Bone marrow (tissue), 2 donors: ENCODE results near the gene GABRA5.
A peak's percentile ranks its signal among the peaks of the same experiment; 100 is the strongest.
"Not testable (repeated sequence)": the region's sequence is repeated elsewhere in the genome, so short reads cannot be mapped to it uniquely, and the experiment has no call there.

ENCODE experiments used
- DNase-seq, 2 donors: peaks; one replicate each; lab custom pipeline; 2025; lab: John Stamatoyannopoulos, UW

The GABRA5 gene

DNA sequence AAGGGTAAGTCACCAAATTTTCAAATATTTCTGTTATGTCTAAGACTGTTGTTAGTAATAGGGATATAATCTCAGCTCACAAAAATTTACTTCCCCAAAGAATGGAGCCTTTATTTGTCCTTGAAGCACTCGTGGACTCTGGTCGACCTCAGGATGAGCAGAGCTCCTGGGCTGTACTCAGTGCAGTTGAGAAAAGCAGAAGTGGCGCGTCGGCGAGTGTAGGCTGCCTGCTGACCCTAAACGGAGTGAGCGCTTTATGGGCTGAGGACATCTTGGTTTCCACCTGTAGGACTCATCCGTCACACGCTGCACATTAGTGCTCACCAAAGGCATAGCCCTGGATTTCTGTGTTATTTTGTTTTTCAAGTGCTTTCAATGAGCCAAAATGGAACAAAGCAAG, 11.0 kb downstream of the GABRA5 start:
- DNase-seq, result no peak

GRCh38 chr15:26879706-26880105, 12.8 kb downstream of the GABRA5 start:
- DNase-seq, result no peak

- DNase-seq, result no peak
Observed at GRCh38 chr15:26882112-26882511, 15.2 kb downstream of the GABRA5 start.

GRCh38 chr15:26882616-26883365, 15.9 kb downstream of the GABRA5 start:
- no peak for DNase-seq

DNA sequence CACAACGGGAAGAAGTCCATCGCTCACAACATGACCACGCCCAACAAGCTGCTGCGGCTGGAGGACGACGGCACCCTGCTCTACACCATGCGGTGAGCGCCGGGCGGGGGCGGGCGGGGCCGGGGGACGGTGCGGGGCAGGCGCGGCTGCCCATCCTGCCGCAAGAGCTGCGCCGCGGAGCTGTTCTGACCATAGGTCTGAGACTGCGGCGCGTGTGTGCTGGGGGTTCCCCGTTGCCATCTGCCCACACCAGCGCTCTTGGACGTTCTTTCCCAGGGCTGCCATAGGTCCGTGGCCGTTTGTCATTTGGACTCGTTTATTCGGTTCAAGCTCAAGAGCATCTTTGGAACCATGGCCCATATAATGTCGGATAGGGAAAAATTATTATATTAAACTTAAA, 16.6 kb downstream of the GABRA5 start:
- no peak for DNase-seq

DNA sequence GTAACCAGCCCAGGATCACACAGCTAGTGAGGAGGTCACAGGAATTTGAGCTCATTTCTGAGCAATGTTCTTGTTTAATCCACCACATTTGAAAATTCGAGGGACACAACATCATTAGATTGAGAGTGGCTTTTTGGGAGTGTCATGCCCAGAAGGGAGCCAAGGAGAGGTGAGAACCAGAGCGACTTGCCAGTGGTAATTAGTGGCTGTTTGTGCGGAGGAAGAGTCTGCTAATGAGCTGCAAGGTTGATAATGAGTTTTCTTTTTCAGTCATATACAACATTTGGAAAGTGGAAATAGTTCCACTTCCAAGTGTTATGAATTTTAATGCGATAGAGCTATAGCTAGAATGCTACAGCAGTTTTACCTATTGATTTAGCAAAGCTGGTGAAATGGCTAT, 19.7 kb downstream of the GABRA5 start:
- no peak for DNase-seq

DNA sequence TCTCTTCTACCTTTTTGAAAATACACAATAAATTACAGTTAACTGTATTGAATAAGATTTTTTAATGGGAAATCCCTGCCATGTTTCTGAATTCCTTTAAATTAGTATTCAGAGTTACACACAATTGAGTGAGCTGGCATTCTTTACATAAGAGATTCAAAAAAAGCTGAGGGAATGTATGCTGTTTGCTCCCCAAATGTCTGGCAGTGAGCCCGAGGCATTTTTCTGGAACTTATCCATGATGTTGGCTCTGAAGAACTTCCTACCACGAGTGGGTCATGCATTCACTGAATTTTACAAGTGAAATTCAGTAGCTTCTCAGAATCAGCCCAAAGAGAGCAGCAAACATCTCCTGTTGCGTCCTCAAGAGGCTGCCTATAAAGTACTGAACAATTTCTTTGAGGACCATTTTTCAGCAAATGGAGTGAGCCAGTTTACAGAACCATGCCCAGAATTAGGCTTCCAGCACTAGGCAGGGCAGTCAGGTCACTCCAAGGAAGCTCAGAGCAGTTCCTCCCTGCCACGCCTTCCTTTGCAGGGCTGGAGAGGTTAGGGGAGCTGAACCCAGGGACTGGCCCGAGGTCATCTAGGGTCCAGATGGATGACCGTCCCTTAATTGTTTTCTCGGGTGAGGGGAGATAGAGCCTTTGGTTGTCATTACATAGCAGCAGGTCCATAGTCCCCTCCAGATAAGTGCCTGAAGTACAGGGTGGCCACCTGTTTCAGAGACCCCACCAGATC, 21.2 kb downstream of the GABRA5 start:
- DNase-seq, result no peak

GRCh38 chr15:26888761-26889160, 21.9 kb downstream of the GABRA5 start:
- DNase-seq, result no peak

- peak in 1 of 2 donors; percentile 36 for DNase-seq
Observed at GRCh38 chr15:26889298-26889898, 22.5 kb downstream of the GABRA5 start.

DNA sequence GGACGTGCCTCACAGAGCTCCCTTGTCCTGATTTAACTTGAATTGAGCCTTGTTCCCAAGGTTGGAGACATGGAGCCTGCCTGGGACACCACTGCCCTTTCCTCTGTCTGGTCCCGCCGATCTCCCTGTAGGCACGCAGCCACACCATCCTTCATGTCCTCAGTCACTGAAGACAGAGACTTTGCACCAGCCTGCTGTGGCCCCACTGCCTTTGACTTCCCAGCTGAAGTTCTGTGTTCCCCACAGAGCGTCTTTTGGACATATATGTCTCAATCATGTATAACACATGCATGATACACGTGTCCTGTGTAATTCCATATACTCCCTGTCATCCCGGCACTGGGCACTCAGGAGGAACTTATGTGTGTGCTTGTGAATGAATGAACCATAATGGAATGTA, 23.6 kb downstream of the GABRA5 start:
- DNase-seq, result no peak

GRCh38 chr15:26890988-26891387, 24.1 kb downstream of the GABRA5 start:
- no peak for DNase-seq

DNA sequence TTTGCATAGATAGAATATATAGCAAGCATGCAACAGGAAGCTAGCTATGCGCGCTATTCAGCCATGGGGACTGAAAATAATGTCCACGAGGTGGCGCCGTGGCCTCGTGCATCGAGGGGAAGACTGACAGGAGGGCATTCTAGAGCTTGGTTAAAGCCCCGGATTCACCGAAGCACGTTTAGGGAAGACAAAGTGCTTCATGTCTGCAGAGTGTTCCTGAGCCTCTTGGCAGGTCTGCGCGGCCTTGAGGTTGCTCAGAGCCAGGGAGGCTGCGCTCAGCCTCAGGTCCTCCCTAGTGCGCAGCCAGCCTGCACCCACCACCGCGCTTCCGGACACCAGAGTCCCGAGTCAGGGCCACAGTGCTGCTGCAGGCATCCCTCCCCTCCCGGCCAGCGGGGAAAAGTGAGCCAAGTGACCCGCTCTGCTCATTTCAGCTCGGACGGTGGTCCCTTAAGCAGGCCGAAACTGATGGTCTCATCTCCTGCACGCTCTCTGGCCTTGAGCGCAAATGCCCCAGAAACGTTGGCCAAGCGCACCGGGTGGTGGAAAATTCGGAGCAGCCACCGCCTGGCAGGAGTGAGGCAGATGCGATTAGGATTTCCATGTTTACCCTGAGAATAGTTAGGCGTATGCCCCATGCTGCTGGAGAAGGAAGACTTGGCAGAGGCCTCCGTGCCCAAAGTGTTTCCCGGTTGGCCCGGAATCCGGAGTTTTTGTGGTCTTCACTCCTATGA, 24.8 kb downstream of the GABRA5 start:
- DNase-seq, result peak in 1 of 2 donors; percentile 36

DNA sequence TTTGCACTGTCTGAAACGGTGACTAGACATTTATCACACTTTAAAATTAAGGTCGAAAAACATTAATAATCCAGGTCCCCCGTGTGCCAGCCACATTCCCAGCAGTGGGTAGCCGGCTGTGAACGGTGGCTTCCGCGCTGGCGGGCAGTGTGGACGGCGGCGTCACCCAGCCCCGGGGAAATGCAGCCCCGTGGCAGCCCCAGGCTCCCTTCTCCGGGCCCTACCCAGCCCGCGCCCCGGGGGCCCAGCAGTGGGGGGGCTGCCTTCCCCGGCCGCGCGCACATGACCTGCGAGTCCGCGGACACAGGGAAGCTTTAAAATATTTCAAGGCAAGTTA, 25.3 kb downstream of the GABRA5 start:
- DNase-seq, result no peak

DNA sequence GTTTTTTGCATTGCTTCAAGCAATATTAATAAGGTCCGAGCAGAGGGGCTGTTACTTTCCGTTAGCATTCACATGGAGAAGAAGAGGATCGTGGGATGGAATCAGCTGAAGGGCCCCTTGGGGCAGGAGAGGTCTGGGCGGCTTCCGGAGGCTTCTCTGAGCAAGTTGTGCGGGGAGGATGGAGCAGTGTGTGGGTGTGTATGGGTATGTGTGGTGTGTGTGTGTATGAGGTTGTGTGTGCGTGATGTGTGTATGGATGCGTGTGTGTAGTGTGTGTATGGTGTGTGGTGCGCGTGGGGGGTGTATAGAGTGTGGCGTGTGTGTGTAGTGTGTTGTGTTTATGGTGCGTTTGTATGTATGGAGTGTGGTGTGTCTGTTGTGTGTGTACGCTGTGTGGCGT, 25.8 kb downstream of the GABRA5 start:
- DNase-seq, result no peak

- no peak for DNase-seq
Observed at GRCh38 chr15:26893351-26894065, 26.6 kb downstream of the GABRA5 start.

DNA sequence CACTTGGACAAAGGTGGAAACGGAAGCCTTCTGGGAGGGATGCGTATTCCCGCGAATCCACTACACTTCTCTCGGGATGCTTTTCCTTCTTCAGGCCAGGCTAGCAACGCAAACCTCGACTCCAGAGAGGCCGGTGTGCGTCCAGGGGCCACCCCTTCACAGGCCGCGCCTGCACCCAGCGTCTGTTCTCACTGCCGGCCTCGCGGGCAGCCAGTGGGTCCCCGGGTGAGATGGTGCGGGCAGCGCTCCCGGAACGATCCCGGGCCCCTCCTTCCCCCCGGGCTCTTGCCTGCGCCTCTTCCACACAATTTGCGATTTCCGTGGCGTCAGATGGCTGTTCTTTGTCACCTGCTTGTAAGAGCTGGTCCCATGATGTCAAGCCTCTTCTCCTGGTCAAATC, 27.3 kb downstream of the GABRA5 start:
- no peak for DNase-seq

DNA sequence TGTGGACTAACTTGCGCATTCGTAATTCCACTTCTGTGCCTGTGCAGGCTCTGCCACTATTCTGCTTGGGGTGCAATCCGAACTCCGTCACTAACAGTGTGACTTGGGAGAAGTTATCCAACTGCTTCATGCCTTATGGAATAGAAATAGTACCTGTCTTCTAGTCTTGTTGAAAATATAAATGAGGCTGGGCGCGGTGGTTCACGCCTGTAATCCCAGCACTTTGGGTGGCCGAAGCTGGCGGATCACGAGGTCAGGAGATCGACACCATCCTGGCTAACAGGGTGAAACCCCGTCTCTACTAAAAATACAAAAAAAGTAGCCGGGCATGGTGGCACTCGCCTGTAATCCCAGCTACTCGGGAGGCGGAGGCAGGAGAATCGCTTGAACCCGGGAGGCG, 28.5 kb downstream of the GABRA5 start:
- not testable (repeated sequence) for DNase-seq

- no peak for DNase-seq
Observed at GRCh38 chr15:26899658-26900057, 32.8 kb downstream of the GABRA5 start.

DNA sequence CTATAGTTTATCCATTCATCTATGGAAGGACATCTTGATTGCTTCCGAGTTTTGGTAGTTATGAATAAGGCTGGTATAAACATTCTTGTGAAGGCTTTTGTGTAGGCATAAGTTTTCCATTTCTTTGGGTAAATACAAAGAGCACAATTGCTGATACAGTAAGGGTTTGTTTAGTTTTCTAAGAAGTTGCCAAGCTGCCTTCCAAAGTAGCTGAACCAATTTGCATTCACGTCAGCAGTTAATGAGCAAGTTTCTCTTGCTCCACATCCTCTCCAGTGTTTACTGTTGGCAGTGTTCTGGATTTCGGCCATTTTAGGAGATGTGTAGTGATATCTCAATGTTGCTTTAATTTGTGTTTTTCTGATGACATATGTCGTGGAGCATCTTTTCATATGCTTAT, 34.2 kb downstream of the GABRA5 start:
- DNase-seq, result no peak

- no peak for DNase-seq
Observed at GRCh38 chr15:26910715-26911114, 43.9 kb downstream of the GABRA5 start.

GRCh38 chr15:26921433-26921832, 54.6 kb downstream of the GABRA5 start:
- no peak for DNase-seq

GRCh38 chr15:26926081-26926480, 59.2 kb downstream of the GABRA5 start:
- no peak for DNase-seq
